Right forelimb (tissue), 1 donor: ENCODE data around the gene SIGLEC15.
"Not testable (repeated sequence)": the region's sequence is repeated elsewhere in the genome, so short reads cannot be mapped to it uniquely, and the experiment has no call there.

Experiments
- DNase-seq: peaks from one replicate; pipeline ENCODE4 v3.0.0-alpha.2; 2018

Gene SIGLEC15, protein sequence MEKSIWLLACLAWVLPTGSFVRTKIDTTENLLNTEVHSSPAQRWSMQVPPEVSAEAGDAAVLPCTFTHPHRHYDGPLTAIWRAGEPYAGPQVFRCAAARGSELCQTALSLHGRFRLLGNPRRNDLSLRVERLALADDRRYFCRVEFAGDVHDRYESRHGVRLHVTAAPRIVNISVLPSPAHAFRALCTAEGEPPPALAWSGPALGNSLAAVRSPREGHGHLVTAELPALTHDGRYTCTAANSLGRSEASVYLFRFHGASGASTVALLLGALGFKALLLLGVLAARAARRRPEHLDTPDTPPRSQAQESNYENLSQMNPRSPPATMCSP

DNA sequence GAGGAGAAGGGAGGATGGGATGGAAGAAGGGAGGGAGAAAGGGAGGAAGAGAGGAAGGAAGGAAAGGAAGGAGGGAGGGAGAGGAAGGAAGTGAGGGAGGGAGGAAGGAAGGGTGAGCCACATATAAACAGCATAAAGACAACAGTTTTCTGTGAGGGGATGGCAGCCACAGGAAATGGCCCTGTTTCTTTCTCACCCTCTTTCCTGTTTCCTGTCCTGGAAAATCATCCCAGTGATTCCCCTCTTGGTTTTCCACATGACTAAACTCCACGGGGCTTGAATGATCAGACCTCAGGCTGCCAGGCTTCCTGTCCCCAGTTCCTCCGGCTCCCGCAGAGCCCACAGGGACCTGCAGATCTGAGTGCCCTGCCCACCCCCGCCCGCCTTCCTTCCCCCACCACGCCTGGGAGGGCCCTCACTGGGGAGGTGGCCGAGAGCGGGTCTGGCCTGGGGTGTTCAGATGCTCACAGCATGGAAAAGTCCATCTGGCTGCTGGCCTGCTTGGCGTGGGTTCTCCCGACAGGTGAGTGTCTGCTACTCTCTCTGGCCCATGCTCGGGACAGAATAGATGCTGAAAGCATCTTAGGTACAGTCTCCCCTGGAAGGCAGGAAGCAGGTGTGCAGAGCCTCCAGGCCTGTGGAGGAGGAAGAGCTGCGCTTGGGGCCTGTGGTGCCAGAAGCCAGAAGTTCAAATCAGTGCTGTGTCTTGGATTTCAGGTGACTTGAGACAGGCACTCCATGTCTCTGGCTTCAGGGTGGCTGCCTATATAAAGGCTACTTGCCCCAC lies at the start of gene SIGLEC15:
Gene SIGLEC15, plus strand, starts transcription at position 418 of the 787 bp plus-strand sequence. Its CDS starts 54 bp downstream, at position 472.
- no peak for DNase-seq

DNA sequence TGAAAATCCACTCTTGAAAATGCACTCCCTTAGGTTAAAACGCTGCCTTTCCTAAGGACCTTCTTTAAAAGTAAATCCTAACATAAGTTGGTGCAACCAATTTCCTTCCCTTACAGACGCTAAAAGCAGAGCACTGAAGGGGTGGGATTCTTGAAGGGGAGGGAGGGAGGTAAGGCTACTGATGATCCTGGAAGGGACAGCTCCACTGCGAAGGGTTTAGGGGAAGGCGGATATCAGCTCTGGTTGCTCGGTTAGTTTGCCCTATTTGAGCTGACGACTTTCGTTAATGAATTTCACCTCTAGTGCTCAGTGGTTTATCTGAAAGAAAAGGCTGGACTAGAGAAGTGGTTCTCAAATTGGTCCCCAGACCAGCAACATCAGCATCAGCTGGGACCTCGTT lies 49.7 kb upstream of the SIGLEC15 start:
- no peak for DNase-seq

DNA sequence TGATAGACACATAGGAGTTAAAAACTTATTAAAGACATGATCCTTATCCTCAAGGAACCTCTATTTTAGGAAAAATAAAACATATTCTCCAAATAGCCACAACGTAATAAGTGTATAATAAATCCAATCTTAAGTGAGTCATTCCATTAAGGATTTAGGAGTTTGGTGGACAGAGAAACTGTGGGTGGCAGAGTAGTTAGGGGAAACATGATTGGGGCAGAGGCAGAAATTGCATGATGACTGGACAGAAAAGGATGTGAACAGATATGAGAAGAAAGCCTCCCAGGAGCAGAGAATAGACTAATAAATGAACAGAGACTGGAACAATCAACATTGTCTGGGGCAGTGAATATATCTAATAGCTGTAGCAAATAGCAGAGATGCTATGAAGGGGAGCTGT lies 48.1 kb upstream of the SIGLEC15 start:
- no peak for DNase-seq

DNA sequence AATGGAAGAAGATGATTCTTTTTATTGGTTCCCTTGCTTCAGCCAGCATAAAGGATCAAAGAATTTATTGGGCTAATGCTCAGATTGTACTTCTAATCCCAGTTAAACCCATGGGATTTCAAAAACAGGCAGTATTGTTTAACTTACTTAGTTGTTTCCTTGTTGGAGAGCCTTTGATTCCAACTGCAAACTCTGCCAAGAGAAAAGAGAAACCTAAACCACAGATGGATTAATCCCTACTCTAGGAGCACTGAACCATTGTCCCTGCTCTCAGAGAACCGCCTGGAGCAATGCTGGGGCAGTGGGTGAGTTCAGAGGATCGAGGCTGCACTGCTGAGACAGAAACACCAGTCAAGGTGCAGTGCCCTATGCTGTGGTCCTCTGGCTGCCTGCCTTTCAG lies 44.9 kb upstream of the SIGLEC15 start:
- no peak for DNase-seq

DNA sequence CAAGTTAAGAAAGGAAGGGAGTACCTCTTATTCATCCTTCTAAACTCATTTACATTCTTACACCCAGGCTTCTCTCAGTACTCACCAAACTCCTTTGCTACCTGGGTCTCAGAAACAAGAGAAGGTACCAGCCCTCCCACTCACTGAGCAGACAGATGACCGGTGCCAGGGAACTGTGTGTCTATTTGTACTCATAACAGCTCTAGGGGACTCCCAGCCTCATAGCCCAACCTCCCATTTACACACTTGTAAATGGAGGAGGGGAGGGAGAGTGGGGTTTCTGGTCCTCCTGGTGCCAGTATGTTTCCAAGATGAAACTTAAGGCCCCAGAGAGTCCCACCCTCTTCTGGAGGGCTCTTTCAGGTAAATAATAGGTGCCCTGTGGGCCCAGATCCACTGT lies 42.8 kb upstream of the SIGLEC15 start:
- no peak for DNase-seq

DNA sequence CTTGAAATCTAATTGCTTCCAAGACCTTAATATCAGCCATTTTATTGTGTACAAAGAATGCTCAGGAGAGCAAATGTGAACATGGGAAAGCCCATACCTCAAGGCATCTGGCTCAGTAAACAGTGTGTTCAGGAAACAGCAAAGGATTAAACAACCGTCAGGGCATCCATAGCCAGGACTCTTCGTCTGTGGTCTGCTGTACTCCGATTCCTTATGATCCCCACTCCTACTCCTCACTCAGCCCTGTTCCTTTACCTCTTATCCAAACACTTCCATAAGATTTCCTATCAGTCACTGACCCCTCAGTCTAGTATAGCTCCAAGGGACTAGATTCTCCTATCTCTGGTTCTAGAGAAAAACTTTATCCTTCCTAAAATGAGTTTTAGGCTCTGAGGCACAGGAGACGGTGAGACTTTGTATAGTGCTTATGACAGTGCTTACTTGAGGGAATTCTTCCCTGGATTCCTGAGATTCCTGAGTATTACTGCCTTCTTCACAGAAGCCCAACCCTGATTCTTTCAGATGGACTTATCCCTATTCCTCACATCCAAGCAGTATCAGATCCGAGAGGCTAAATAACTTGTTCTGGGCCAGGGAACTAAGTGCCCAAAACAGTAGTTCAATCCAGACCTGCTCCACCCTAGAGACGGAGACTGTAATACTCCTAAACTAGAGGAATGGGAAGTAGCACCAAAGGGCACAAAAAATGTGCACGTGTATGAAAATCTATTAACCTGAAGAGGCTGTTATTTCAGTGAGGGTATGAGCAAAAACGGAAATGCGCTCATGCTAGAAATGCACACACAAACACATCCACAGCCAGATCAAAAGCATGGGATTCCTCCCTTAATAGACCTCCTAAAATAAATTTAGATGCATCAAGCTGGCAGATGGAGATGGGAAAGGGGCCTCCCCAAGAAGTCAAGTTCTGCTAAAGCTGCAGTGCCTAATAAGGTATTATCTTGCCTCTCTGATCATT lies 42.1 kb upstream of the SIGLEC15 start:
- no peak for DNase-seq

DNA sequence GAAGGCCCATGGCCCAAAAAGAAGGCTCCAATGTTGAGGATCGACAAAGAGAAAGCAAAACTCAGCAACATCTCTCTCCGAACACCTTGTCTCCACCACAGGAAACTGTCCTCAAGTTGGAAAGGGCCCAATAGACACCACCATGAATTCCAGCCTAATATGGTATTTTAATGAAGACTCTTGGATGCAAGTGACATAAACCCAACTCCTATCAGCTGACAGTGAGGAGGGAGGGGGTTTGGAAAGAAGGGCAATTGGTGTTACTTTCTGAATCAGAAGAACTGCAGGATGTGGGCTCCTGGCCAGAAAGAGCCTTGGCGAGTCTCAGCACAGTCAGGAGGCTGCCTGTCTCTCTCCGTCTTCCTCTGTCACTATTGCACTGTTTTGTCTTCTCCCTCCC lies 40.3 kb upstream of the SIGLEC15 start:
- DNase-seq, result no peak

DNA sequence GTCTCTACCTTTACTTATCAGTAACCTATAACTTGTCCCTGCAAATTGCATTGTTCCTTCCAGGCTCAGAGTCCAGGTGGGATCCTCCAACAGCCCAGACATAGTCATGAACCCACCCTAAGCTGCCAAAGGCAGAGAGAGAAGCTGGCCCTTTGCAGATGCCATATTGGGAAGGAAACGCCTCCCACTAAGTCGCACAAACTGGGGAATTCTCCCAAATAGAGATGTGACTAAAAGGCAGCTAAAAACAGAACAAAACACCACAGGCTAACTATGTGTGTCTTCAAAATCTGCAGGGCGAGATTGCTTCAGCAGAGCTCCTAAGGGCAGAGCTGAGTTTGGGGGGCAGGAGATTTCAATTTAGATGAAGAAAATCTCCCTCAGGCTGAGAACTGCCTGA lies 38.5 kb upstream of the SIGLEC15 start:
- no peak for DNase-seq

DNA sequence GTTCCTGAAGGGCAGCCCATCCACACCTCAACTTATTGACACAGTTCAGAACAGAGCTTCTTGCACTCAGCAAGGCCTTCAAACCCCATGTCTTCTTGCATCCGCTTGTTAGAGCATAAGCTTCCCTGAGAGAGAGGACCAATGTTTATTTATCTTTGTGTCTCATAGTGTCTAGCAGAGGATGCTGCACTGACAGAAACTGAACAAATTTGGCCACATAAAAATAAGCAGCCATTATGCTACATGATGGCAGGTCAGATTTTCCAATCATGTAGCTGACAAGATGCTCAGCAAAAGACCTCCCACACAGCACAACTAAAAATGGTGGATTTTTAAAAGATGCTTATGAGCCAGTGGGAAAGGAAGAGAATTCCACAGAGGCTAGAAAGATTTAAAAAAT lies 38.1 kb upstream of the SIGLEC15 start:
- no peak for DNase-seq

DNA sequence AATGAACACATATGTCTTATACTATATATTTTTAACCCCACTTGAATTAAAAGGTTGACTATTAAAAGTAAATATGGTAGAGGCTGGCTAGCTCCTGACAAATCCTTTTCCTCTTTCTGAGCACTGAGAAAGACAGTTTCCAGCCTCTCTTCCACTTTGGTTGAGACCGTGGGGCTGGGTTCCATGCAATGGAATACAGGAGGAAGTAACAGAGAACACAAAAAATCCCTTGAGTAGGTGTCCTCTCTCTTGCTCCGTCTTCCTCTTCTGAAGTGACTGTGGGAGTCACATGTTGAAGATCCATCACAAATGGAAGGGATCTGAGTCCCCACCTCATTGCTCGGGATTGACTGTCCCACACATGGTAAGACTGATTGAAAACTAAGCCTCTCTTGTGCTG lies 36.6 kb upstream of the SIGLEC15 start:
- DNase-seq, result no peak

DNA sequence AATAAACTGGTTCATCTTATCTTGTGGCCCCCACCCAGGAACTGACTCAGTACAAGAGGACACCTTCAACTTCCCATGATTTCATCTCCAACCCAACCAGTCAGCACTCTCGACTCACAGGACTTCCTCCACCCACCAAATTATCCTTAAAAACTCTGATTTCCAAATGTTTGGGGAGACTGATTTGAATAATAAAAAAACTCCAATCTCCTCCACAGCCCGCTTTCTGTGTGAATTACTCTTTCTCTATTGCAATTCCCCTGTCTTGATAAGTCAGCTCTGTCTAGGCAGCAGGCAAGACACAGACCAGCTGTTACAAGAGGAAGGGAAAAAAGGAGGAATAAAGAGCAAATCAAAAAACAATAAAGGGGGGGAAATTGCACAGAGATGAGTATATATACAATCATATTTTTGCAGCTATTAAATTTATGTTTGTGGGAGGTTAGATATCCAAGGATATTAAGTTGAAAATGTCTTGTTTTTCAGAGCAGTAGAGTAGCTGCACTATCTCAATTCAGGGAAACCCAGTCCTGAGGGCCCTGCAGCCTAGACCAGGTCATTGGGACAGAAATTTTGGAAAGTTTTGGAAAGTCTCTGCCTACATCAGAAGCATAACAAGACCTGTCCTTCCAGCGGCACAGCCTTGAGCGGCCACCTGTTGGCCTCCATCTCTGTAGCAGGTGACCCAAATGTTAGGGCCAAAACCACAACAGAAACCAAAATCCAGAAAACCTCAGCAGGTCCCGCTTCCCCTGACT lies 32.8 kb upstream of the SIGLEC15 start:
- no peak for DNase-seq

DNA sequence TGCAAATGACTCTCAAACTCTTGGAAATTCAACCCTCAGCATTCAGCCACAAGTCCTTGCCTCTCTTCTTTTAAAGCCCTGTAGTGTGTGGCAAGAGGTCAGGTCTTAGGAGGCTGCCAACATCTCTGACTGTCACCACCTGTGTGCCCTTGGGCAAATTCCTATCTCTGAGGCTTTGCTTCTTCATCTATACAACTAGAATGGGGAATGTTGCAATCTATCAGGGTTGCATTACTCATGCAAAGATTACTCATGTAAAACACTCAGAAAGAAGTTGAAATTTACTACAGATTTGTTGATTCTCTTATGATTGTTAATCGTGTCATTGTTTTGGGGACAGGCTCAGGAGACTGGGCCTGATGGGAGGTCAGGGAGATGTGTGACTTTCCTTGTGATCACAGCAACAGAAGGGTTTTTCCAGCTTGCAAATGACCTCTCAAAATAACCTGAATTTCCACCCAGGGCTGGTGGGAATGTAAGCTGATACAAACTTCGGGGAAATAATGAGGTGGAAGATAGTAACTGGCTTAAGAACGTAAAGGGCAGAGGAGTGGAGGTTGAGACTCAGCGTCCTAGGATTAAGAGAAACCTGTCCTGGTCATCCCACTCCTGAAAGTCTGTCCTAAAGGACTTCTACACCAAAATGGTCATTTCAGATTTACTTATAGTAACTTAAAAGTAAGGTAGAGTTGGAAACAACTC lies 32.1 kb upstream of the SIGLEC15 start:
- DNase-seq, result no peak

DNA sequence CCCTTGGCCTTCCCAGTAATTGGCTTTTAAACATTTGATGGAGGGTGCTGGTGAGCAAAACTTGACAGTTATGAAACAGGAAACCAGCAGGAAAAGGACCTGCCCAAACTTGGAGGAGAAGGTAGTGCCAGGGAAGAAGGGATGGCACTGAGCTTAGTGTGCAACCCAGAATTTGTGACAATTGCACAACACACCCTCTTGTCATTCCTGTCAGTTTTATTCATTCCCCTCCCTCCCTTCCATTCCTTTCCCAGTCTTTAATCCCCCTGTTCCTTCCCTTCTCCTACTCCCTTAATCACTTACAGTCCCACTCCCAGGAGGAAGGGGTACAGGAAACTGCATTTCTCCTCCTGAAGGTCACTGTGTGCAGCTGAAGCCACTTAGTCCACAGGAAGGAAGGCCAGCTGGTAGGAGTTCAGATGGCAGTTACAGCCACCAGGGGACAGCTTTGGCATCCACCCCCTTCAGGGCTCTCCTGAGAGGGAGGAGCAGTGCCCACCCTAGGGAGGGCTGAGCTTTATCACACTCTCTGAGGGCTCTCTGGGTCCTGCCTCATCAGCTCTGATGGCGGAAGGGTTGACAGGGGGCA lies 24.0 kb upstream of the SIGLEC15 start:
- no peak for DNase-seq

DNA sequence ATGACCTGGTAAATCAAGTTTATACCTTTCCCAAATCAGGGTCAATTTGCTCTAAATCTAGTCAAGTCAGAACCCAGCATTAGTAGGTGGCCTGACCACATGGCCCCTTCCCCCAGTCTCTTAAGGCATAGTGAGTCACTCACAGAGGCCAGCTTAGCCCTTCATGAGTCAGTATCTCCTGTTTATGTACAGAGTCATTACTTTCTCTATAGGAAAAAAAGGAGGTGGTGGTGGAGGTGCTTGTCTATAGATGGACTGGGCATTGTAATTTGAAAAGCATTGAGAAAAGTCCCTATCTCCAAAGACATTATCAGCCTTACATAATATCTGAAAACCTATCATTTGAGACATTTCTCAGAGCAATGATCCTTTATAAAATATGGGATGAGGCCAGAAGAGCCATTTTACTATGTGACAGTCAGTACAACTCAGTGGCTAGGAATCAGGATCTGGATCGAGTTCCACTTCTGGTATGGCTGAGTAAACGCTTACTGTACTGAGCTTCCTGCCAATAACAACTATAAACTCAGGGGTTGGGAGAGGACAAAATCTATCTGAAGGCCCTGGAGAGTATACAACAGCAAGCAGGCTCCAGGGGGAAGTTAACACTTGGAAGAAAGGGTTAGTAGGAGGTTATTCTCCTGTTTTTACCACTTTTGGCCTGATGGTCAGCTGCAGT lies 22.5 kb upstream of the SIGLEC15 start:
- DNase-seq, result no peak

DNA sequence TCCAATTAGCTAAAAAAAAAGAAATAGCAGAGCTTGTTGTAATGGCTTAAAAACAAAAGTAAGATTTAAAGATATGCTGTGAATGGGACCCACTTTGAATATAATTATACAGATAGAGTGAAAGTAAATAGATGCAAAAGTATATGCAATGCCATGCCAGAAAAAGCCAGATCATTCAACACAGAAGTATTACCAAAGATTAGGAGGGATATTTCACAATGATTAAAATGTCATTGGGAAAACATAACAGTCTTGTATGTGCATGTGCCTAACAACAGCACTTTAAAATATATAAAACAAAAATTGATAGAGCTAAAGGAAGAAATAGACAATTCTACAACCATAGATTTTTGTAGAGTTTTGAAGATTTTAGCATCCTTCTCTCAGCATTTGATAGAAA lies 19.9 kb upstream of the SIGLEC15 start:
- DNase-seq, result no peak

DNA sequence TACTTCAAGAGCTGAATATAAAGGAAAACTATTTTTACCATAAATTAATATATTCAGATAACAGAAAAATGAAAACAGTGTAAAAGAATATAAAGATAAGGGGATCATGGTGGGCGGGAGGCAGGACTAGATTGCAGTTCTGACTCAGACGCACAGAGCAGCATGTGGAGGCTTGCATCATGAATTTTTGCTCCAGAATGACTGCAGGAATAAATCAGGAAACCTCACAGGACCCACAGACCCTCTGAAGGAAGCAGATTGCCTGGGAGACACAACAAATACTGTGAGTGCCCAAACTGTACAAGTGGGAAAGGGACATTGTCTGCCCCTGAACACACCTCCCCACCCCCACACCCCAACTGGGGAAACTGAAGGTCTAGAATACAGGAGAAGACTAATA lies 19.2 kb upstream of the SIGLEC15 start:
- no peak for DNase-seq

DNA sequence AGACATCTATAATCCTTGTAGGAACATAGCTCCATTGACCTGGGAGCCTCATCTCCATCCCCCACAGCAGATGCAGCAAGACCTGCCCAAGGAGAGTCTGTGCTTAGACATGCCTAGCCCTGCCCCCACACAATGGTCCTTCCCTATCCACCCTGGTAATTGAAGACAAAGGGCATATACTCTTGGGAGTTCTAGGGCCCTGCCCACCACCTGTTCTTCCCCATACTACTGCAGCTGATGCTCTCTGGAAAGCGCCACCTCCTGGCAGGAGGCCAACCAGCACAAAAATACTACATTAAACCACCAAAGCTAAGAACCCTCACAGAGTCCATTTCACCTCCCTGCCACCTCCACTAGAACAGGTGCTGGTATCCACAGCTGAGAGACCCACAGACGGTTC lies 18.3 kb upstream of the SIGLEC15 start:
- DNase-seq, result not testable (repeated sequence)

DNA sequence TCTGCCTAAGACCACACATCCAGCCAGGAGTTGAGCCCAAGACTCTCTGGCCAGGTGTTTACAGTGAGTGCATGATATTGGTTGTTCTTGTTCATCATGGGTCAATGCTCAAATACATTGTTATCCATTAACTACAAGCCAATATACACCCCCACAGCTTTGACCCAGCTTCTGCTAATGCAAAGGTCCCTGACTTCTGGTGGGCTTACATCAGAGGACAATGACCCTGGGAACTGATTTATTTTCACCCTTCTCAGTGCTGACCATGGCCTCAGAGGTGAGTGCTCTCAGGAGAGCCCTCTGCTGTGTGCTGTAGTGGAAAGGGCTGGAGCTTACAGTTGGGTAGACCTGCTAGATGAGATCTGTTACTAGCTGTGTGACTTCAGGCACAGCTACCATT lies 10.7 kb upstream of the SIGLEC15 start:
- DNase-seq, result not testable (repeated sequence)

DNA sequence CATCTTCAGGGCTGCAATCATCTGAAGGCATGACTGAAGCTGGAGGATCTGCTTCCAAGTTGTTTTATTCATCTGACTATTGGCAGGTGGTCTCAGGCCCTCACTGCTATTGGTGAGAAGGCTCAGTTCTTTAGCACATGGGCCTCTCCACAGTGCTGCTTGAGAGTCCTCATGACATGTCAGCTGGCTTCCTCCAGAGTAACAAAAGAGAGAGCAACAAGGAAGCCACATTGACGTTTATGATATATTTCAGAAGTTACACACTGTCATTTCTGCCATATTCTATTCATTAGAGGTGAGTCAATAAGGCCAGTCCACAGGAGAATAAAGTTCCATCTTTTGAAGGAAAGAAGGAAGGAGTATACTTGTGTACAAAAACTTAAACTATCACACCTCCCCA lies 7.9 kb upstream of the SIGLEC15 start:
- DNase-seq, result no peak

DNA sequence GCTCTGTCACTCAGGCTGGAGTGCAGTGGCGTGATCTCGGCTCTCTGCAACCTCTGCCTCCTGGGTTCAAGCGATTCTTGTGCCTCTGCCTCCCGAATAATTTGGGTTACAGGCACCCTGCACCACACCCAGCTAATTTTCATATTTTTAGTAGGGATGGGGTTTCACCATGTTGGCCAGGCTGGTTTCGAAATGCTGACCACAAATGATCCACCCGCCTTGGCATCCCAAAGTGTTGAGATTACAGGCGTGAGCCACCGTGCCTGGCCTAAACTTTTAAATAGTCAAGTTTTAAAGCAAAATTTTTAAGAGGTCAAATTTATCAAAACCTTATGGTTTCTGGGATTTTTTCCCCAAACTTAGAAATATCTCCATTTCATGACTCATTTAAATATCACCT lies 6.7 kb upstream of the SIGLEC15 start:
- DNase-seq, result not testable (repeated sequence)
